ENCODE data around the gene HEMK1. TPM values are rescaled to one million over a fixed set of nuclear protein-coding genes. Genes with fewer than 3 reads are reported as not detected.

The HEMK1 gene
- total and polyA plus RNA-seq, 2 of the 8 experiments (the other 6 are each of a cell fraction or from before 2014, with no cell fraction given): 9.7 to 10.6 TPM

GRCh38 chr3:50551681-50552435 is 17.5 kb upstream of the HEMK1 start:
- H3K9ac ChIP-seq (replicated peaks in 1 of 4; ENCODE audit: extremely low read depth in 1 of 4, low read depth in 3 of 4, low read length in 3 of 4): no peak overlapping the region
- no peak overlapping the region for H3K23ac ChIP-seq (ENCODE audit: insufficient read length)
- no peak overlapping the region for H2BK5ac ChIP-seq (ENCODE audit: low read depth, low read length)
- peaks cover 0 to 3% (median 0%) of the 10 kb centered on the region in 4 experiments; a peak in 3 of 7 replicates for H3K27me3 ChIP-seq (replicated peaks in 1 of 4; ENCODE audit: control insufficient read depth in 3 of 4, extremely low read depth in 1 of 4, insufficient read depth in 3 of 4, low read length in 3 of 4)
- H4K8ac ChIP-seq (ENCODE audit: extremely low read depth, insufficient read depth, low read length): no peak overlapping the region
- H3K4me1 ChIP-seq (replicated peaks in 1 of 4; ENCODE audit: control insufficient read depth in 3 of 4, insufficient read depth in 4 of 4, low read length in 3 of 4): peaks cover 0 to 3% (median 2%) of the 10 kb centered on the region in 4 experiments; a peak in 3 of 7 replicates
- no peak overlapping the region for H3K18ac ChIP-seq (ENCODE audit: extremely low read depth, low read length)
- H2AFZ ChIP-seq (ENCODE audit: low read length): no peak overlapping the region
- H2AK5ac ChIP-seq (ENCODE audit: low read depth, low read length): no peak overlapping the region; the same call in 1 of the 2 replicates
- no peaks in the 10 kb centered on the region for H3K36me3 ChIP-seq (ENCODE audit: control insufficient read depth in 2 of 4, insufficient read depth in 4 of 4, low read length in 3 of 4)
- FAIRE-seq (no peak), DNase-seq (ENCODE audit: low read depth in 1 of 2, low spot score in 2 of 2) (no peak)
- H3K4me2 ChIP-seq (ENCODE audit: insufficient read depth in 1 of 2, low read depth in 2 of 2, low read length in 2 of 2): no peak overlapping the region
- 86% methylated on average over 7 of the region's 7 CpGs; no CpG with 5 or more reads in 1 of the 2 experiments for WGBS, 2 experiments (ENCODE audit: extremely low coverage in 1 of 2, insufficient coverage in 1 of 2, insufficient read length in 1 of 2, insufficient replicate concordance in 2 of 2, low coverage in 1 of 2, low lambda C conversion rate in 2 of 2, missing lambda C conversion rate in 1 of 2)
- no peak overlapping the region for H3K4me3 ChIP-seq (ENCODE audit: extremely low read depth in 1 of 4, insufficient read depth in 2 of 4, low read depth in 3 of 4, low read length in 4 of 4)
- H2BK12ac ChIP-seq (ENCODE audit: low read depth, low read length): no peak overlapping the region
- no peak overlapping the region for H4K5ac ChIP-seq (ENCODE audit: insufficient read length, low read depth, low read length)
- H3K56ac ChIP-seq (replicated peaks; ENCODE audit: insufficient read length, low read depth, low read length): no peak overlapping the region
- no peak overlapping the region for H2BK20ac ChIP-seq (ENCODE audit: low read length)
- H3K79me2 ChIP-seq (ENCODE audit: control insufficient read depth in 1 of 2, insufficient read depth in 2 of 2, low read length in 2 of 2): no peaks in the 10 kb centered on the region
- H3K79me1 ChIP-seq (ENCODE audit: low read depth, low read length): no peaks in the 10 kb centered on the region
- TF ChIP-seq TAF1 (IDR thresholded peaks at IDR 0.05; ENCODE audit: low read depth, low read length) (no peak), GTF2F1 (IDR thresholded peaks at IDR 0.05; ENCODE audit: borderline replicate concordance, low read depth, low read length) (no peak), KDM5A (IDR thresholded peaks at IDR 0.05; ENCODE audit: low read length) (no peak), BACH1 (IDR thresholded peaks at IDR 0.05; ENCODE audit: low read length) (no peak), EP300 (IDR thresholded peaks at IDR 0.05; ENCODE audit: borderline replicate concordance in 1 of 2, low read depth in 2 of 2, low read length in 2 of 2) (no peak)
- POLR2A ChIA-PET (ENCODE audit: partially characterized antibody): interaction anchor here (0.6 to 1.9 kb wide), 5 partner anchors 11 to 270 kb away, joined by 3 to 9 read pairs (median 3); partner anchors contain the start of gene C3orf18
- H2BK120ac ChIP-seq (replicated peaks; ENCODE audit: low read depth, low read length): no peak overlapping the region
- H2BK15ac ChIP-seq (ENCODE audit: low read length): no peak overlapping the region
- no peak overlapping the region for H3K14ac ChIP-seq (ENCODE audit: insufficient read length)
- no peaks in the 10 kb centered on the region for H3K23me2 ChIP-seq (ENCODE audit: low read depth, low read length)
- CTCF ChIA-PET (ENCODE audit: partially characterized antibody): interaction anchor here (0.6 to 46.5 kb wide), 24 partner anchors 11 to 1467 kb away, joined by 3 to 863 read pairs (median 16); partner anchors contain the start of genes CISH, HEMK1, MAPKAPK3 and NPRL2
- H3K27ac ChIP-seq (ENCODE audit: low read depth, low read length): no peak overlapping the region
- H3K4ac ChIP-seq (replicated peaks; ENCODE audit: insufficient read length, low read depth, low read length): no peak overlapping the region
- no peaks in the 10 kb centered on the region for H3K9me3 ChIP-seq (ENCODE audit: insufficient read depth in 2 of 2, low read depth in 1 of 2, low read length in 1 of 2)
- no peak overlapping the region for H4K91ac ChIP-seq (replicated peaks; ENCODE audit: insufficient read length, low read length)
- no peaks in the 10 kb centered on the region for H4K20me1 ChIP-seq (replicated peaks in 1 of 2; ENCODE audit: control insufficient read depth in 1 of 2, insufficient read depth in 2 of 2, low read length in 2 of 2)
